ENCODE results near the gene TRAPPC2.

TRAPPC2 gene

DNA sequence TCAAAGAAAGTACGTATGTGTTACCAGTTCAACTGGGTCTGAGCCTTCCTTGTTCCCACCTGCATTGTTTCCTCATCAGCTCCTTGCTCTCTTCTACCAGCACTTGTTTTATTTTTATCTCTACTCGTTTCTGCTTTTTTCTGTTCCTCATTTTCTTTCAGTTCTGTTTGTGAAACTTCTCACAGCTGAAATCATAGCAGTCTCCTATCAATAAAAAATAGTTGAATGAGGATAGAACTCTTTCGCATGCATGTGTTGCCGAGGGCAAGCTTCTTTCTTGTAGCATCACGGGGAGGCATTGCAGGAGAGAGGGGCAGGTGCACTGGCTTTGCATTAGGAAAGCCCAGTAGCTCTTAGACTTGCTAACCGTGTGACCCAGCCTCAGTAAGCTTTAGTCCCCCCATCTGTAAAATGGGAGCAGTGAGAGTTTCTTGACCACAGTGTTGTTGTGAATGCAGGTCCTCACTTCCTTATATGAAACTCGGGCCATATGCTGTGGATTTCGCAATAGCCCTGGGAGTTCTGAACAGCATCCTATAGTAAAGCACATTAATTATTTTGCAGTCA, 24.8 kb upstream of the TRAPPC2 start:
- peak; percentile 21 to 23 for DNase-seq (ENCODE audit: low spot score in 2 of 2)
- H3K27me3 Mint-ChIP-seq, result no peaks in the 10 kb centered on the region
- peak overlapping the region; percentile 9 for H3K4me3 Mint-ChIP-seq
- peaks cover 9% of the 10 kb centered on the region for H3K4me1 Mint-ChIP-seq
- peak; percentile 89 for ATAC-seq (ENCODE audit: low read depth)
- H3K36me3 Mint-ChIP-seq, result peaks cover 11% of the 10 kb centered on the region
- H3K9me3 Mint-ChIP-seq, result no peaks in the 10 kb centered on the region
- peak overlapping the region; percentile 92 for H3K27ac Mint-ChIP-seq

DNA sequence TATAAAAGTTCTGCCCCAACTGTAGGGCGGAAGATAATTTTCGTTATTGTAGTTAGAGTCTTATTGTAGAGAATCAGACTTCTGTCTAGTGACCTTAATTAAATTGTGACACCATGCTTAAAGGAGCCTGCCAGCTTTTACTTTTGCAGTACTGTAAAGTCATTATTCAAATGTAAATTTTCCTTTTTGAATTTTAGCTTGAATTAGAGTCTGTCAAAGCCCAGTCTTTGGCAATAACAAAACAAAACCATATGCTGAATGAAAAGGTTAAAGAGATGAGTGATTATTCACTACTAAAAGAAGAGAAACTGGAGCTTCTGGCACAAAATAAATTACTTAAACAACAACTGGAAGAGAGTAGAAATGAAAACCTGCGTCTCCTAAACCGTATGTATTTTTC, 22.0 kb upstream of the TRAPPC2 start:
- H3K9me3 Mint-ChIP-seq, result no peaks in the 10 kb centered on the region
- peaks cover 17% of the 10 kb centered on the region for H3K4me1 Mint-ChIP-seq
- no peak overlapping the region for H3K27ac Mint-ChIP-seq
- DNase-seq (ENCODE audit: low spot score in 2 of 2) (no peak), ATAC-seq (ENCODE audit: low read depth) (no peak)
- H3K4me3 Mint-ChIP-seq, result no peak overlapping the region
- peaks cover 15% of the 10 kb centered on the region for H3K36me3 Mint-ChIP-seq
- no peaks in the 10 kb centered on the region for H3K27me3 Mint-ChIP-seq

- Mint-ChIP-seq H3K4me1 (peaks cover 21% of the 10 kb centered on the region), H3K27ac (no peak overlapping the region), H3K36me3 (peaks cover 13% of the 10 kb centered on the region), H3K9me3 (no peaks in the 10 kb centered on the region), H3K4me3 (no peak overlapping the region), H3K27me3 (no peaks in the 10 kb centered on the region)
- no peak for ATAC-seq (ENCODE audit: low read depth)
- no peak for DNase-seq (ENCODE audit: low spot score in 2 of 2)
Observed at GRCh38 chrX:13755254-13755653, 20.8 kb upstream of the TRAPPC2 start.

DNA sequence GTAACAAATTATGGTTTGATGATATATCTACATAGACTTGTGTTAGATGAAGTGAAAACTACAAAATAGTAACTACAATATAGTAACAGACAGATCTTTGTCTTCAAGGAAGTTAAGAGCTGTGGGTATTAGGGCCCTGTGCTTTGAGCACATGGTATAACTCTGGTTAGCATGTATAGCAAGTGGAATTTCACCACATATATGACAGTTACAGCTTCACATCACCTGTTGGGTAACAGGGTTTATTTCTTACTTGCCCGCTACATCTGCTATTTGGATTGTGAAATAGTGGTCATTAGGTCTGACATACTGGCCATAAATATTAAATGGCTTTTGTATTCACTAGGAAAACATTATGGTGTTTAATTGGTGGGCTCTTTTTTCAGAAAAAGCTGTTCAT, 20.3 kb upstream of the TRAPPC2 start:
- no peak overlapping the region for H3K4me3 Mint-ChIP-seq
- H3K27ac Mint-ChIP-seq, result no peak overlapping the region
- H3K36me3 Mint-ChIP-seq, result peaks cover 13% of the 10 kb centered on the region
- H3K4me1 Mint-ChIP-seq, result peaks cover 23% of the 10 kb centered on the region
- H3K27me3 Mint-ChIP-seq, result no peaks in the 10 kb centered on the region
- ATAC-seq (ENCODE audit: low read depth) (no peak), DNase-seq (ENCODE audit: low spot score in 2 of 2) (no peak)
- no peaks in the 10 kb centered on the region for H3K9me3 Mint-ChIP-seq

- peaks cover 8% of the 10 kb centered on the region for H3K36me3 Mint-ChIP-seq
- no peaks in the 10 kb centered on the region for H3K9me3 Mint-ChIP-seq
- peak overlapping the region; percentile 79 for H3K27ac Mint-ChIP-seq
- H3K4me3 Mint-ChIP-seq, result peak overlapping the region; percentile 21
- peak; percentile 71 for ATAC-seq (ENCODE audit: low read depth)
- no peaks in the 10 kb centered on the region for H3K27me3 Mint-ChIP-seq
- H3K4me1 Mint-ChIP-seq, result peaks cover 18% of the 10 kb centered on the region
- DNase-seq (ENCODE audit: low spot score in 2 of 2), result no peak
Observed at GRCh38 chrX:13752646-13753045, 18.2 kb upstream of the TRAPPC2 start.

GRCh38 chrX:13752141-13752540, 17.7 kb upstream of the TRAPPC2 start:
- Mint-ChIP-seq H3K27me3 (no peaks in the 10 kb centered on the region), H3K4me1 (peaks cover 23% of the 10 kb centered on the region), H3K27ac (no peak overlapping the region), H3K9me3 (no peaks in the 10 kb centered on the region), H3K4me3 (no peak overlapping the region), H3K36me3 (peaks cover 10% of the 10 kb centered on the region)
- DNase-seq (ENCODE audit: low spot score in 2 of 2) (no peak), ATAC-seq (ENCODE audit: low read depth) (no peak)

DNA sequence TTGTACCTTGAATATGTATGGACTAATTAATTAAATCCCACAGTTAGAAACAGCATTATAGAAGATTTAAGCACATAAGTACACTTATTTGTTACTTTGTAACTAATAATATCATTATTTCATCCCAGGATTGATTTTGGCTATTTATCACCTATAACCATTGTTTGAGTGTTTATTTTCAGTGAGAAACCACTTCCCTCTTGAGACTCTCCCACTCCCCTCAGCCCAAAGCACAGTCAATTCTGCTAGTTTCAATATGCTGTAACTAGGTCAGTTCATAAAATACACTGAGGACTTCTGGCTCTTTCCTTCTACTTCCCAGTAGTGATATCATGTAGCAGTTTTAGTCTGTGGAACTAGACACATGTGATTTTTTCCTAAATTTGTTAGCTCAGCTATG, 16.4 kb upstream of the TRAPPC2 start:
- ATAC-seq (ENCODE audit: low read depth), result no peak
- Mint-ChIP-seq H3K4me3 (no peak overlapping the region), H3K27me3 (no peaks in the 10 kb centered on the region), H3K27ac (no peak overlapping the region), H3K4me1 (peaks cover 26% of the 10 kb centered on the region), H3K36me3 (peaks cover 13% of the 10 kb centered on the region), H3K9me3 (no peaks in the 10 kb centered on the region)
- DNase-seq (ENCODE audit: low spot score in 2 of 2), result no peak

DNA sequence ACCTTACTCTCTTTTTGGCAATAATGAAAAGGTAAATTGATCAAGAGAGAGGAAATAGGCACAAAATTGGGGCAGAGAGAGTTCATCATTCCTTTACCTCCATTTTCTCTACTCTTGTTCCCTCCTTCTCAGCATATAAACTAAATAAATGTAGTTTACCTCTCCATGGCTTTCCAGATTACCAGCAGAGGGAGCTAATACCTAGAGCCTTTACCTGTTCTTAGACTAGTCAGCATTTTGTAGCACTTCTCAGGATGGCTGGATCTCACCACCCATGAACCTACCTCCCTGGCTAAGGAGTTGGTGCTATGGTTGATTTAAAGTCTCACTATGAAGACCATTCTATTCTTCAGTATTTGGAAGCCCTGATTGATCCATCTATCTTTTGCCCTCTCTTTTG, 15.8 kb upstream of the TRAPPC2 start:
- peaks cover 13% of the 10 kb centered on the region for H3K36me3 Mint-ChIP-seq
- no peaks in the 10 kb centered on the region for H3K27me3 Mint-ChIP-seq
- no peak overlapping the region for H3K27ac Mint-ChIP-seq
- peaks cover 26% of the 10 kb centered on the region for H3K4me1 Mint-ChIP-seq
- peak in 1 of 2 donors; percentile 30 for DNase-seq (ENCODE audit: low spot score in 2 of 2)
- H3K4me3 Mint-ChIP-seq, result no peak overlapping the region
- H3K9me3 Mint-ChIP-seq, result no peaks in the 10 kb centered on the region
- ATAC-seq (ENCODE audit: low read depth), result peak; percentile 76

DNA sequence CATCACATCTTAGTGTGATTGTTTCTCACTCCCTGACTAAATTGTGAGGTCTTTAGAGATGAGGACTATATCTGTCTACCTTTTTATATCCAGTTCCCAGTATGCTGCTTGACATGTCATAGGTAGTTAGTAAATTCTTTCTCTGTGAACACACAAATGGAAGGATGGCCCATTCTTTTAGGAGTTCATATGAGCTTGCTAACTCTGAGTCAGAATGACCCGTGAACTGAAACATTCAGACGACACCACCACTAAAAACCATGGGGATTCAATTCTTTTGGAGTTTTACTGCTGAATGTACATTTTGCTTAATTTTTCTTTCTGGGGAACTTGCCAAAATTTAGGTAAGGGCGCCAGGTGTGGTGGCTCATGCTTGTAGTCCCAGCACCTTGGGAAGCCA, 14.1 kb upstream of the TRAPPC2 start:
- Mint-ChIP-seq H3K36me3 (peaks cover 13% of the 10 kb centered on the region), H3K9me3 (no peaks in the 10 kb centered on the region), H3K27me3 (no peaks in the 10 kb centered on the region), H3K27ac (peak overlapping the region; percentile 35), H3K4me1 (peaks cover 26% of the 10 kb centered on the region), H3K4me3 (no peak overlapping the region)
- ATAC-seq (ENCODE audit: low read depth) (no peak), DNase-seq (ENCODE audit: low spot score in 2 of 2) (no peak)

GRCh38 chrX:13747836-13748235, 13.4 kb upstream of the TRAPPC2 start:
- Mint-ChIP-seq H3K9me3 (no peaks in the 10 kb centered on the region), H3K36me3 (peaks cover 11% of the 10 kb centered on the region), H3K27me3 (no peaks in the 10 kb centered on the region), H3K4me3 (no peak overlapping the region), H3K4me1 (peaks cover 21% of the 10 kb centered on the region), H3K27ac (peak overlapping the region; percentile 60)
- DNase-seq (ENCODE audit: low spot score in 2 of 2) (no peak), ATAC-seq (ENCODE audit: low read depth) (no peak)

- peaks cover 9% of the 10 kb centered on the region for H3K36me3 Mint-ChIP-seq
- no peaks in the 10 kb centered on the region for H3K9me3 Mint-ChIP-seq
Observed at GRCh38 chrX:13742397-13743176, 8.2 kb upstream of the TRAPPC2 start.

DNA sequence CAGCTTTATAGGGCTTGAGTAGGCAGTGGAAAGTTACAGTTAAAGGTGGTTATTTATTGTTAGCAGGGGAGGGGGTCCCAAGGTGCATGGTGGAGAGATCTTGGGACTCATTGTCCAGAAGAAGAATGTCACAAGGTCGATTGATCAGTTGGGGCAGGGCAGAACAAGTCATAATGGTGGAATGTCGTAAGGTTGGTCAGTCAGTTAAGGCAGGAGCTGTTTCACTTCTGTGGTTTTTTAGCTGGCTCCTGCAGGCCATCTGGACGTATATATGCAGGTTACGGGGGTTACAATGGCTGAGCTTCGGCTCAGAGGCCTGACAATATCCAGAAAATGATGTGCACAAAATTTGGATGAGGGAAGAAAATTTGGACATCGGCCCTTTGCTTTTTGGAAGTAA, 7.3 kb upstream of the TRAPPC2 start:
- H3K27me3 Mint-ChIP-seq, result no peaks in the 10 kb centered on the region
- H3K36me3 Mint-ChIP-seq, result peaks cover 3% of the 10 kb centered on the region
- H3K4me1 Mint-ChIP-seq, result peaks cover 8% of the 10 kb centered on the region
- peak overlapping the region; percentile 96 for H3K27ac Mint-ChIP-seq
- ATAC-seq (ENCODE audit: low read depth) (no peak), DNase-seq (ENCODE audit: low spot score in 2 of 2) (no peak)
- H3K4me3 Mint-ChIP-seq, result peak overlapping the region; percentile 65
- no peaks in the 10 kb centered on the region for H3K9me3 Mint-ChIP-seq

More at GRCh38 chrX:13742397-13743176, 8.2 kb upstream of the TRAPPC2 start:
- DNase-seq (ENCODE audit: low spot score in 2 of 2), result peak; percentile 36 to 38
- Mint-ChIP-seq H3K27ac (peak overlapping the region; percentile 96), H3K4me1 (peaks cover 15% of the 10 kb centered on the region), H3K4me3 (peak overlapping the region; percentile 77), H3K27me3 (no peaks in the 10 kb centered on the region)
- ATAC-seq (ENCODE audit: low read depth), result peak; percentile 96

DNA sequence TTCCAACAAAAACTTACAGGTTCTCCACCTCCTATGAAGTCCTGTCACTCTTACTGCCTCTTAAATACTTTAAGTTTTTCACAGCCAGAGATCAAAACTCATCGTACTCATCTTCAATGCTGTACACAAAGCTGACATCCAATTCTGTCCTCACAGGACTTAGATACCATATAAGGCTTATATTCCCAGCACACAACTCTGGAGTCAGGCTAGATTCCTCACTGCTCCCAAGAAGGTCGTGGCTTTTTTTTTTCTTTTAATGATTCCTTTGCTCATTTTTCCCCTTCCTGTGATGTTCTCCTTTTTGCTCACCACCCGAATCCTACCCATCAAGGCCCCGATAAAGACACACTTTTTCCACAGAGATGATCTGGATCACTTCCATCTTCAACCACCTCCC, 914 bp downstream of the TRAPPC2 start:
- no peaks in the 10 kb centered on the region for H3K27me3 Mint-ChIP-seq
- no peaks in the 10 kb centered on the region for H3K9me3 Mint-ChIP-seq
- ATAC-seq (ENCODE audit: low read depth) (no peak), DNase-seq (ENCODE audit: low spot score in 2 of 2) (no peak)
- peak overlapping the region; percentile 97 for H3K4me3 Mint-ChIP-seq
- H3K27ac Mint-ChIP-seq, result peak overlapping the region; percentile 95
- H3K36me3 Mint-ChIP-seq, result peaks cover 10% of the 10 kb centered on the region
- H3K4me1 Mint-ChIP-seq, result peaks cover 26% of the 10 kb centered on the region

- Mint-ChIP-seq H3K4me1 (peaks cover 30% of the 10 kb centered on the region), H3K4me3 (no peak overlapping the region), H3K27me3 (no peaks in the 10 kb centered on the region), H3K27ac (peak overlapping the region; percentile 42), H3K9me3 (no peaks in the 10 kb centered on the region), H3K36me3 (peaks cover 12% of the 10 kb centered on the region)
- ATAC-seq (ENCODE audit: low read depth), result no peak
- DNase-seq (ENCODE audit: low spot score in 2 of 2), result no peak
Observed at GRCh38 chrX:13732246-13733067, 2.0 kb downstream of the TRAPPC2 start.

Data from memory B cell (primary cell).